Left lung (tissue), 10 donors: ENCODE measurements around the gene PHACTR3. TPM values are rescaled to one million over a fixed set of nuclear protein-coding genes. Genes with fewer than 3 reads are reported as not detected.
A peak's percentile ranks its signal among the peaks of the same experiment; 100 is the strongest.

Source experiments
- ATAC-seq: fragments of 200-7000 bp; cut with Tn5 transposase; one replicate; pipeline ENCODE4 v1.9.1; 2020; ENCODE audit warnings: moderate library complexity
- DNase-seq, 4 donors: peaks; one replicate each; pipeline ENCODE4 v3.0.0-alpha.2; 2013 to 2020
- H3K27ac ChIP-seq, 2 donors: fragments of 200-600 bp; sonication (generic) in 1 of 2; one replicate each; pipeline versions ENCODE4 v1.5.0 to v1.8.0; 2020 to 2021
- H3K27me3 ChIP-seq, 2 donors: fragments of 200-600 bp; sonication (generic) in 1 of 2; one replicate each; pipeline versions ENCODE4 v1.5.0 to v1.8.0; 2020 to 2021
- H3K36me3 ChIP-seq, 2 donors: fragments of 200-600 bp; sonication (generic) in 1 of 2; one replicate each; pipeline versions ENCODE4 v1.5.0 to v1.8.0; 2020 to 2021
- H3K4me1 ChIP-seq, 2 donors: fragments of 200-600 bp; one replicate each; pipeline ENCODE4 v1.8.0; 2021
- H3K4me3 ChIP-seq, 2 donors: fragments of 200-600 bp; sonication (generic) in 1 of 2; one replicate each; pipeline versions ENCODE4 v1.5.0 to v1.8.0; 2020 to 2021; ENCODE audit warnings: mild to moderate bottlenecking in 1 of 2
- H3K9me3 ChIP-seq, 2 donors: fragments of 200-600 bp; sonication (generic) in 1 of 2; one replicate each; pipeline versions ENCODE4 v1.5.0 to v1.8.0; 2020 to 2021
- intact Hi-C, 2 donors: fragments of 100-400 bp; cut with DNase I; formaldehyde crosslinking; loops; one replicate each; pipeline versions ENCODE4 v1.11.2 to v1.14.2; 2022
- polyA plus RNA-seq, 6 donors: library from polyadenylated mRNA; unstranded; fragments of 120-200 nt; gene quantifications; one replicate each; pipeline ENCODE4 v1.2.1, GENCODE V29; 2013; ENCODE audit not compliant: insufficient read length in 6 of 6
- total RNA-seq, 2 donors: library from RNA; stranded (reverse); fragmentation: NEBNext Ultra II Directional; extraction: Animal tissue kit (Norgen Biotek cat#: 25700); gene quantifications; one replicate each; pipeline ENCODE4 v1.2.1, GENCODE V29; 2021
- TF ChIP-seq, protein P1 (sequence below), 2 donors: fragments of 200-600 bp; sonication (generic) in 1 of 2; IDR thresholded peaks; one replicate each; pipeline versions ENCODE4 v1.5.0 to v1.8.0; 2021; ENCODE audit warnings: antibody characterized with exemption in 2 of 2
- donor health status: DM: no; HTN: yes; CAD: no.
- donor health status: DM: no; HTN: no; CAD: no.

PHACTR3 gene
- total and polyA plus RNA-seq, 8 donors: 3.5 to 14.5 (median 4.4) TPM

GRCh38 chr20:59577809-59578435, 26.4 kb upstream of the PHACTR3 start:
- Histone ChIP-seq H3K27me3 (peaks cover 18 to 87% of the 10 kb centered on the region in 2 donors), H3K27ac (no peak overlapping the region), H3K36me3 (no peaks in the 10 kb centered on the region), H3K9me3 (no peaks in the 10 kb centered on the region), H3K4me1 (no peaks in the 10 kb centered on the region), H3K4me3 (peak overlapping the region in 1 of 2 donors; percentile 6)
- intact Hi-C loops: loop anchor here in 1 of 2 donors (10.0 kb wide), 1 partner anchor 177 kb away; no protein-coding TSS in a partner anchor
- no peak for ATAC-seq
- DNase-seq: no peak
- TF ChIP-seq, protein P1, sequence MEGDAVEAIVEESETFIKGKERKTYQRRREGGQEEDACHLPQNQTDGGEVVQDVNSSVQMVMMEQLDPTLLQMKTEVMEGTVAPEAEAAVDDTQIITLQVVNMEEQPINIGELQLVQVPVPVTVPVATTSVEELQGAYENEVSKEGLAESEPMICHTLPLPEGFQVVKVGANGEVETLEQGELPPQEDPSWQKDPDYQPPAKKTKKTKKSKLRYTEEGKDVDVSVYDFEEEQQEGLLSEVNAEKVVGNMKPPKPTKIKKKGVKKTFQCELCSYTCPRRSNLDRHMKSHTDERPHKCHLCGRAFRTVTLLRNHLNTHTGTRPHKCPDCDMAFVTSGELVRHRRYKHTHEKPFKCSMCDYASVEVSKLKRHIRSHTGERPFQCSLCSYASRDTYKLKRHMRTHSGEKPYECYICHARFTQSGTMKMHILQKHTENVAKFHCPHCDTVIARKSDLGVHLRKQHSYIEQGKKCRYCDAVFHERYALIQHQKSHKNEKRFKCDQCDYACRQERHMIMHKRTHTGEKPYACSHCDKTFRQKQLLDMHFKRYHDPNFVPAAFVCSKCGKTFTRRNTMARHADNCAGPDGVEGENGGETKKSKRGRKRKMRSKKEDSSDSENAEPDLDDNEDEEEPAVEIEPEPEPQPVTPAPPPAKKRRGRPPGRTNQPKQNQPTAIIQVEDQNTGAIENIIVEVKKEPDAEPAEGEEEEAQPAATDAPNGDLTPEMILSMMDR (IDR thresholded peaks at IDR 0.05): no peak

DNA sequence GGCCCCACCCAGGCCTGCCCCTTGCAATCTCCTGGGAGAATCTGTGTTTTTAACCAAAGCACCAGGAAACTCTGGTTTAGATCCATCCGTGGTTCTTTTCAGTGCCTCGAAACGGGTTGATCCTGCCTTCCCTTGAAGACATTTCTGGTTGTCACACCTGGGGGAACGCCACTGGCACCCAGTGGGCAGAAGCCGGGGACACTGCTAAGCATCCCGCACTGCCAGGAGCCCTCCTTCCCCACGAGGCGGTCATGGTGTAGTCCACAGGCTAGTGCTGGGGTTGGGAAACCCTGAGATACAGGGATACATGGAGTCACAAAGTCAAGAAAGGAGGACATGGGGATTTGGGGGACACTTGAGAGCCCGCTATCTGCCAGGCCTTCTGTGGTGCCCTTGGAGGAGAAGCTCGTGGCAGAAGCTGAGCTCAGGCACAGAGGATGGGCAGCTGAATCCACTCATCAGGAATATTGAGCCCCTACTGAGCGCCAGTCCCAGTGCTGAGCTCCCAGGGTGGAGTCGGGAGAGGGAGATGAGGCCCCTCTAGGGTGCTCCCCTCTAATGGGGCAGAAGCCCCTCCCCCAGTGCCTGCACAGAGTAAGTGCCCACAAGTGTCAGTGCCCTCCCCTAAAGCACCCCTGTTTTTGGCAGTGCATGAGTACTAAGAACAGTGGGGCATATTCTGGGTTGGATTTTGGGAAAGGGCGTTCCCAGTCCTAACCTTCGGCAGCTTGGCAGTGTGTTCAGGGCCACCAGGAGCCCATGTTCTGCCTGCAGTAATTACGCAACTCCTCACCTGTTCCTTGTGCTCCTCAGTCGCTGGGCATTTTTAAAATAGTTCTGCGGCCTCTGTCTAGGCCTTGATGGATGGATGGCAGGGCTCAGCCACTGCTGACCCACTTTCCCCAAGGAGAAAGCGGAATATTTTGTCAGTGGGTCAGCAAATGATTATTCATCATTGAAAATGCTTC, 25.6 kb upstream of the PHACTR3 start:
- no peaks in the 10 kb centered on the region for H3K9me3 ChIP-seq
- no peak for DNase-seq
- intact Hi-C loops: loop anchor here in 1 of 2 donors (10.0 kb wide), 1 partner anchor 176 kb away; no protein-coding TSS in a partner anchor
- peaks cover 18 to 87% of the 10 kb centered on the region in 2 donors for H3K27me3 ChIP-seq
- H3K4me1 ChIP-seq: no peaks in the 10 kb centered on the region
- TF ChIP-seq, protein P1 (IDR thresholded peaks at IDR 0.05): no peak
- no peak for ATAC-seq
- no peaks in the 10 kb centered on the region for H3K36me3 ChIP-seq
- H3K27ac ChIP-seq: no peak overlapping the region
- no peak overlapping the region for H3K4me3 ChIP-seq

DNA sequence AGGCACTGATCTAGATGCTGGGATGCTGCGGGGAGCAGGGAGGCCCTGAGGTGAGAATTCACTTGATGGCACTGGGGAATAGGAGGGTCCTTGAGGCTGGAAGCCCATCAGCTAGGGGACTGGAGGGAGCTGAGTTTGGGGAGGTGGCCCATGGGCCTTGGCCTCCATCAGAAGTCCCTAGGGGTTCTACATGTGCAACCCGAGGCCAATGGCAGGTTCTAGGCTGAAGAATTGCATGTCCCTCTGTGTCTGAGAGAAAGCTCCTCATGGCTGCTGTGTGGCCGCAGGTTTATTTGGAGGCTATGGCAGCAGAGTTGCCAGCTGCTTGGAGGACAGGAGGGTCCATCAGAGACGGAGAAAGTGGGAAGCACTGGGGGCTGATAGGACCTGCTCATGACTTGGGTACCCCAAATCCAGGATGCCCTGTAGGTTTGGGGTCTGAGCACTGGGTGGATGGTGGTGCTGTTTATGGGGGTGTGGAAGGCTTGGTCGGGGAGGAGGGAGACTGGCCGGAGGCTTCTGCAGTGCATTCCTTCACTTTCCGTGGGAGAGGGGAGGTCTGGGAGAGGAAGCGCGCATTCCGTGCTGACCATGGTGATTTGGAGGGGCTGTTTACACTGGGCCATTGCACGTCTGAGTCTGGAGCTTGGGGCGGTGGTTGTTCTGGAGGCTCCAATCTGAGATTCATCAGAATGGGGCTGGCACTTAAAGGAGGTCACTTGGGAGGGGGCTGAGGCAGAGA, 24.8 kb upstream of the PHACTR3 start:
- Histone ChIP-seq H3K4me3 (no peak overlapping the region), H3K27me3 (peaks cover 18 to 80% of the 10 kb centered on the region in 2 donors), H3K27ac (no peak overlapping the region), H3K36me3 (no peaks in the 10 kb centered on the region), H3K9me3 (no peaks in the 10 kb centered on the region), H3K4me1 (no peaks in the 10 kb centered on the region)
- intact Hi-C loops: loop anchor here in 1 of 2 donors (10.0 kb wide), 1 partner anchor 175 kb away; no protein-coding TSS in a partner anchor
- TF ChIP-seq, protein P1 (IDR thresholded peaks at IDR 0.05): no peak
- ATAC-seq (no peak), DNase-seq (peak in 1 of 4 donors; percentile 10)

GRCh38 chr20:59580146-59580946, 24.0 kb upstream of the PHACTR3 start:
- Histone ChIP-seq H3K4me3 (no peak overlapping the region), H3K27ac (no peak overlapping the region), H3K9me3 (no peaks in the 10 kb centered on the region), H3K4me1 (no peaks in the 10 kb centered on the region), H3K36me3 (no peaks in the 10 kb centered on the region), H3K27me3 (peaks cover 18 to 74% of the 10 kb centered on the region in 2 donors)
- peak; percentile 39 for ATAC-seq
- intact Hi-C loops: no loop called here
- TF ChIP-seq, protein P1 (IDR thresholded peaks at IDR 0.05): no peak
- peak in 2 of 4 donors; percentile 83 to 90 for DNase-seq
